Immature natural killer cell (primary cell): ENCODE results near the gene EIF4A3. TPM values are rescaled to one million over a fixed set of nuclear protein-coding genes. Genes with fewer than 3 reads are reported as not detected.
"Not testable (repeated sequence)": the region's sequence is repeated elsewhere in the genome, so short reads cannot be mapped to it uniquely, and the experiment has no call there.

Experiments
- DNase-seq, 3 donors: peaks; one replicate each; pipeline ENCODE4 v3.0.0; 2022; ENCODE audit warnings: mixed read lengths in 1 of 3
- H3K27ac Mint-ChIP-seq, 6 donors: one replicate each; pipeline ENCODE4 v1.8.0; 2020; ENCODE audit warnings: mixed read lengths in 6 of 6, mild to moderate bottlenecking in 5 of 6, inconsistent platforms in 4 of 6, moderate library complexity in 3 of 6
- H3K27me3 Mint-ChIP-seq, 3 donors: one replicate each; pipeline ENCODE4 v1.8.0; 2020 to 2021; ENCODE audit warnings: low read depth in 3 of 3, mild to moderate bottlenecking in 3 of 3, mixed read lengths in 3 of 3, moderate library complexity in 3 of 3, inconsistent platforms in 1 of 3
- H3K36me3 Mint-ChIP-seq, 3 donors: one replicate each; pipeline ENCODE4 v1.8.0; 2020; ENCODE audit warnings: mixed read lengths in 3 of 3, inconsistent platforms in 2 of 3, mild to moderate bottlenecking in 2 of 3
- H3K4me1 Mint-ChIP-seq, 2 donors: one replicate each; pipeline ENCODE4 v1.8.0; 2020; ENCODE audit warnings: inconsistent platforms in 2 of 2, mild to moderate bottlenecking in 2 of 2, mixed read lengths in 2 of 2, moderate library complexity in 1 of 2
- H3K4me3 Mint-ChIP-seq, 5 donors: one replicate each; pipeline ENCODE4 v1.8.0; 2020; ENCODE audit warnings: mild to moderate bottlenecking in 5 of 5, mixed read lengths in 5 of 5, inconsistent platforms in 3 of 5, moderate library complexity in 3 of 5
- H3K9me3 Mint-ChIP-seq, 6 donors: one replicate each; pipeline ENCODE4 v1.8.0; 2020; ENCODE audit warnings: mild to moderate bottlenecking in 6 of 6, mixed read lengths in 6 of 6, inconsistent platforms in 4 of 6, moderate library complexity in 3 of 6
- polyA plus RNA-seq, 3 donors: library from polyadenylated mRNA; unstranded; fragments of 300-500 nt; fragmentation: Illumina TruSeq; gene quantifications; one replicate each; pipeline ENCODE4 v1.2.3, GENCODE V29; 2021

Gene EIF4A3
- polyA plus RNA-seq, 3 donors from 2014 or later, result 70.7 to 124 (median 92.6) TPM

GRCh38 chr17:80090164-80090563 is 56.8 kb downstream of the EIF4A3 start:
- not testable (repeated sequence) for H3K9me3 Mint-ChIP-seq, DNase-seq, H3K27me3 Mint-ChIP-seq, H3K36me3 Mint-ChIP-seq, H3K27ac Mint-ChIP-seq, H3K4me3 Mint-ChIP-seq, H3K4me1 Mint-ChIP-seq

GRCh38 chr17:80089762-80090161 is 57.2 kb downstream of the EIF4A3 start:
- no peak for DNase-seq
- Mint-ChIP-seq H3K27ac (no peak overlapping the region), H3K9me3 (no peaks in the 10 kb centered on the region), H3K4me1 (no peaks in the 10 kb centered on the region), H3K27me3 (peaks cover 0 to 3% (median 3%) of the 10 kb centered on the region in 3 donors), H3K36me3 (no peaks in the 10 kb centered on the region), H3K4me3 (no peak overlapping the region)

- Mint-ChIP-seq H3K27ac (no peak overlapping the region), H3K27me3 (peaks cover 0 to 6% (median 3%) of the 10 kb centered on the region in 3 donors), H3K36me3 (no peaks in the 10 kb centered on the region), H3K4me3 (no peak overlapping the region), H3K4me1 (peaks cover 0 to 2% of the 10 kb centered on the region in 2 donors), H3K9me3 (no peaks in the 10 kb centered on the region)
- DNase-seq, result no peak
Measured at GRCh38 chr17:80087346-80088265, 59.3 kb downstream of the EIF4A3 start.

GRCh38 chr17:80086616-80087015 is 60.3 kb downstream of the EIF4A3 start:
- no peak for DNase-seq
- H3K27ac Mint-ChIP-seq, result no peak overlapping the region
- no peak overlapping the region for H3K4me3 Mint-ChIP-seq
- H3K9me3 Mint-ChIP-seq, result no peaks in the 10 kb centered on the region
- peaks cover 0 to 6% (median 3%) of the 10 kb centered on the region in 3 donors for H3K27me3 Mint-ChIP-seq
- no peaks in the 10 kb centered on the region for H3K36me3 Mint-ChIP-seq
- peaks cover 0 to 2% of the 10 kb centered on the region in 2 donors for H3K4me1 Mint-ChIP-seq

GRCh38 chr17:80086081-80086480 is 60.8 kb downstream of the EIF4A3 start:
- H3K9me3 Mint-ChIP-seq, result no peaks in the 10 kb centered on the region
- H3K27ac Mint-ChIP-seq, result no peak overlapping the region
- no peak for DNase-seq
- no peaks in the 10 kb centered on the region for H3K36me3 Mint-ChIP-seq
- H3K4me1 Mint-ChIP-seq, result peaks cover 0 to 2% of the 10 kb centered on the region in 2 donors
- no peak overlapping the region for H3K4me3 Mint-ChIP-seq
- H3K27me3 Mint-ChIP-seq, result peaks cover 0 to 6% (median 3%) of the 10 kb centered on the region in 3 donors

GRCh38 chr17:80084773-80085172 is 62.2 kb downstream of the EIF4A3 start:
- no peak overlapping the region for H3K4me3 Mint-ChIP-seq
- peaks cover 0 to 2% of the 10 kb centered on the region in 2 donors for H3K4me1 Mint-ChIP-seq
- no peak for DNase-seq
- H3K9me3 Mint-ChIP-seq, result no peaks in the 10 kb centered on the region
- peaks cover 0 to 3% (median 3%) of the 10 kb centered on the region in 3 donors for H3K27me3 Mint-ChIP-seq
- H3K36me3 Mint-ChIP-seq, result no peaks in the 10 kb centered on the region
- no peak overlapping the region for H3K27ac Mint-ChIP-seq

Other genes starting within 250 kb of the EIF4A3 start
- under 1 TPM in 1 of 3 donors, not detected in 2; 0.27 TPM for gene TBC1D16, start 111.3 kb downstream of the EIF4A3 start, polyA plus RNA-seq
- gene CCDC40, start 110.5 kb downstream of the EIF4A3 start, polyA plus RNA-seq, result not detected
- gene GAA, start 45.5 kb downstream of the EIF4A3 start, polyA plus RNA-seq, result 10 to 100 TPM; 14.7 to 20.0 (median 15.4) TPM
- not detected for gene CARD14, start 22.9 kb upstream of the EIF4A3 start, polyA plus RNA-seq
- gene SGSH, start 73.2 kb upstream of the EIF4A3 start, polyA plus RNA-seq, result 10 to 100 TPM; 22.6 to 32.7 (median 26.8) TPM
- 1 to 10 TPM; 1.6 to 3.6 (median 3.3) TPM for gene SLC26A11, start 73.3 kb upstream of the EIF4A3 start, polyA plus RNA-seq
- gene RNF213, start 113.7 kb upstream of the EIF4A3 start, polyA plus RNA-seq, result 100 to 1,000 TPM in 1 of 3 donors, 10 to 100 TPM in 2; 12.7 to 117 (median 25.9) TPM